Mucosa of stomach (tissue), 1 donor: ENCODE measurements around the gene SAMD5.

Source experiments
- H3K27me3 ChIP-seq: one replicate; pipeline ENCODE4 v1.7.0; 2013; ENCODE audit warnings: mild to moderate bottlenecking, low read length; ENCODE audit not compliant: control insufficient read depth, insufficient read depth
- H3K36me3 ChIP-seq: one replicate; pipeline ENCODE4 v1.7.0; 2013; ENCODE audit warnings: low read length; ENCODE audit not compliant: control insufficient read depth, insufficient read depth
- H3K4me1 ChIP-seq: one replicate; pipeline ENCODE4 v1.7.0; 2013; ENCODE audit warnings: mild to moderate bottlenecking, low read length; ENCODE audit not compliant: control insufficient read depth, insufficient read depth
- H3K4me3 ChIP-seq: one replicate; pipeline ENCODE4 v1.7.0; 2013; ENCODE audit warnings: low read length
- H3K9ac ChIP-seq: one replicate; pipeline ENCODE4 v1.7.0; 2013; ENCODE audit warnings: mild to moderate bottlenecking, low read length, moderate library complexity
- H3K9me3 ChIP-seq: one replicate; pipeline ENCODE4 v1.7.0; 2013; ENCODE audit warnings: mild to moderate bottlenecking, low read length, moderate library complexity; ENCODE audit not compliant: control insufficient read depth
- donor health status: Pancreatic carcinoma.

Gene SAMD5

GRCh38 chr6:147551976-147552375 lies 43.5 kb downstream of the SAMD5 start:
- H3K36me3 ChIP-seq, result no peaks in the 10 kb centered on the region
- no peak overlapping the region for H3K4me3 ChIP-seq
- no peaks in the 10 kb centered on the region for H3K27me3 ChIP-seq
- H3K9me3 ChIP-seq, result no peaks in the 10 kb centered on the region
- no peaks in the 10 kb centered on the region for H3K4me1 ChIP-seq
- no peak overlapping the region for H3K9ac ChIP-seq

- Histone ChIP-seq H3K4me1 (peaks cover 1% of the 10 kb centered on the region), H3K4me3 (no peak overlapping the region), H3K27me3 (no peaks in the 10 kb centered on the region), H3K36me3 (no peaks in the 10 kb centered on the region), H3K9ac (no peak overlapping the region), H3K9me3 (no peaks in the 10 kb centered on the region)
These were observed 44.6 kb downstream of the SAMD5 start for GRCh38 chr6:147553099-147553498.

DNA sequence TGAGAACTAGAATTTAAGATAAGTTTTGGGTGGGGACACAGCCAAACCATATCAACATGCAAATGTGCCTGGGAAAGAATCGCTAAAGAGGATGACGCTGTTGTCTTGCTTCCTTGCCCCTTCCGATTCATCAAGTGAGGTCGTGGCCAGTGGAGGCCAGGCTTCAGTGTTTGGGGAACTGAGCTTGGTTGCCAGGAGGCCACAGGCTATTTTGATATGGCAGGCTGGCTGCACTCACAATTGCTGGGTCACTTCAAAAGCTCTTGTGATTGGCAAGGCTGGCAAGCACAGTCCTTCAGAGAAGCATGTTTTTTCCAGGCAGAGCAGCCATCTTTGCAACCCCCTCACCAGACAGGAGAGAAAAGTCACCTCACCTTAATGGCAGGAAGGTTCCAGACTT lies 45.8 kb downstream of the SAMD5 start:
- H3K27me3 ChIP-seq, result no peaks in the 10 kb centered on the region
- peaks cover 8% of the 10 kb centered on the region for H3K4me1 ChIP-seq
- no peaks in the 10 kb centered on the region for H3K9me3 ChIP-seq
- H3K9ac ChIP-seq, result no peak overlapping the region
- no peaks in the 10 kb centered on the region for H3K36me3 ChIP-seq
- no peak overlapping the region for H3K4me3 ChIP-seq

- Histone ChIP-seq H3K36me3 (no peaks in the 10 kb centered on the region), H3K9me3 (no peaks in the 10 kb centered on the region), H3K9ac (no peak overlapping the region), H3K4me3 (no peak overlapping the region), H3K4me1 (peaks cover 8% of the 10 kb centered on the region), H3K27me3 (no peaks in the 10 kb centered on the region)
These were observed 50.5 kb downstream of the SAMD5 start for GRCh38 chr6:147559006-147559405.

- H3K4me1 ChIP-seq, result peaks cover 8% of the 10 kb centered on the region
- no peaks in the 10 kb centered on the region for H3K9me3 ChIP-seq
- no peak overlapping the region for H3K9ac ChIP-seq
- no peaks in the 10 kb centered on the region for H3K36me3 ChIP-seq
- no peaks in the 10 kb centered on the region for H3K27me3 ChIP-seq
- no peak overlapping the region for H3K4me3 ChIP-seq
These were observed 52.2 kb downstream of the SAMD5 start for GRCh38 chr6:147560670-147561069.

DNA sequence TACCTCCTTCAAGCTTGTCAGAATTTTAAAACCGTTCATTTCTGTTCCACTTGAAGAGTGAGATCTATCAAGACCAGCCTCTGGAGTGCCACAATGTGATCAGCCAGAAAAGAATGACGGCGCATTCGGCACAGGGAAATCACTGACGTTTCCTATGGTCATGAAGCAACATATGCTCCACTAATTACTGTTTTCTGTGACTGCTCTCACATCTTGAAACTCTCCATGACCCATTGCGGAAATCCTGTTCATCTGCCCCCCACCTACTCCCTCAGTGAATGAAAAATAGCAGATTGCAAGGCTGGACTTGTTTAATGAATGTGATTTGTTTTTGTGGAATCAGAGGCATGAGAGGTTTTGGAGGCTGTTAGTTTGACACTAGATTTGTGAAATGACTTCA lies 53.2 kb downstream of the SAMD5 start:
- Histone ChIP-seq H3K9ac (no peak overlapping the region), H3K9me3 (no peaks in the 10 kb centered on the region), H3K4me1 (peaks cover 8% of the 10 kb centered on the region)

DNA sequence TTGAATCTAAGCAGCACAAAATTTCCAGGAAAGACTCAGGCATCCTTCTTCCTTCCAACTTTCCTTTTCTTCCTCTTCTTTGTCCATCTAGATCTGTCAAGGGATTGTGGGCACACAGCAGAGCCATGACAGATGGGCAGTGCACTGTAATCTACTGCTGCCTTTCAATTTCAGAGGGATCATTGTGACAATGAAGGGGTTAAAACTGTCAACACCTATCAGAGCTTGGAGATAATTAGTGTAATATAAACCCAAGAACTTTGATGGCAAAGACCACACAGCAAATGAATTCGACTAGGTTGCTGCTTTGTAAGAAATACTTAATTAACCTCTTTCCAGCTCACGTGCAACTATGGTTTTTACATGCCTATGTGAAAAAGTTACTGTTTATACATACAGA lies 55.0 kb downstream of the SAMD5 start:
- Histone ChIP-seq H3K27me3 (no peaks in the 10 kb centered on the region), H3K4me1 (peaks cover 3% of the 10 kb centered on the region), H3K36me3 (no peaks in the 10 kb centered on the region), H3K9ac (no peak overlapping the region), H3K4me3 (no peak overlapping the region), H3K9me3 (no peaks in the 10 kb centered on the region)

More for the DNA sequence above, 53.2 kb downstream of the SAMD5 start:
- H3K4me3 ChIP-seq, result no peak overlapping the region
- no peaks in the 10 kb centered on the region for H3K27me3 ChIP-seq
- no peaks in the 10 kb centered on the region for H3K36me3 ChIP-seq

DNA sequence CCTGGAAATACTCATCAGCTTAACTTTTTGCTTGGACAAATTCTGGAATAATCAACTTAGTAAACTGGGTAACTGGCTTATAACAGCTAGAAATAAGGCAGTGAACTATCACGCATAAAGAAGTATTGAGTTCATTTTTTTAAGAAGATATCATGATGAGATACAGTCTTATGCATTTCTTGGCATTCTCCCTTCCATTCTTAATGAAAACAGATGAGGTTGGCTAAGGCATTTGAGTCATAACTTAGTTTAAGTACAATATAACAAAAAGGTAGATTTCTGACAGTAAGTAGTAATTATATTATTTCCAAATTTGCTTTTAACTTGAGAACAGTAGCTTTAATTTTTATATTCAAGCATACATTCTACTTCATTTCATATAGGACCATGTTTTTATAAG lies 56.1 kb downstream of the SAMD5 start:
- Histone ChIP-seq H3K27me3 (no peaks in the 10 kb centered on the region), H3K4me3 (no peak overlapping the region), H3K36me3 (no peaks in the 10 kb centered on the region), H3K4me1 (no peaks in the 10 kb centered on the region), H3K9me3 (no peaks in the 10 kb centered on the region), H3K9ac (no peak overlapping the region)

DNA sequence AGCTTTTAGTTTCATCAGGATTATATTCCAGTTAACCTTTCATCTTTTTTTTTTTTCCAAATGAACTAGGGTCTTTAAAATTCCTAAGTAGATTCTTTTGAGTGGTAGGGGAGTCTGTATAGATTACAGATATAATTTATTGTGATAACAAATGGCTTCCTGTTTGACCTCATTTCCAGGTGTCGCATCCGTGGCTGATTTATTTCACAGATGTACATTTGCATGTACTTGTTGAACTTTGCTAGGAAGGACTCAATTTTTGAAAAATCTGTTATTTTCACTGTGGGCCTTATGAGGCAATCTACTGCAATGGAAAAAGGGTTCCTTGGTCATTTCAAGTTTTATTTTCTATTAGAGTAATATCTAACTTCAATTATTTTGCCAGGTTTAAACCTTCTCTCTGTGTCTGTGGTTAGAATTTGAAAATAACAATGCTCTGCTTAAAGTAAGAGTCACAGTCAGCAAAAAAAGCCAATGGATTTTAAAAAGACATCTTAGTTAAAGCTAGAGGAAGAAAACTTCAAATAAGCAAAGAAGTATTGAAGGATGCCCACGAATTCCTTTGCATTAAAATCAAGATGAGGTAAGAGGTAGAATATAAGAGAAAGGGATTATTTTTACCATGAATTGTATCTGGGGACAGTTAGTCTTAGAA lies 57.9 kb downstream of the SAMD5 start:
- H3K36me3 ChIP-seq, result no peaks in the 10 kb centered on the region
- H3K4me3 ChIP-seq, result no peak overlapping the region
- no peaks in the 10 kb centered on the region for H3K4me1 ChIP-seq
- no peaks in the 10 kb centered on the region for H3K27me3 ChIP-seq
- H3K9me3 ChIP-seq, result no peaks in the 10 kb centered on the region
- H3K9ac ChIP-seq, result no peak overlapping the region

DNA sequence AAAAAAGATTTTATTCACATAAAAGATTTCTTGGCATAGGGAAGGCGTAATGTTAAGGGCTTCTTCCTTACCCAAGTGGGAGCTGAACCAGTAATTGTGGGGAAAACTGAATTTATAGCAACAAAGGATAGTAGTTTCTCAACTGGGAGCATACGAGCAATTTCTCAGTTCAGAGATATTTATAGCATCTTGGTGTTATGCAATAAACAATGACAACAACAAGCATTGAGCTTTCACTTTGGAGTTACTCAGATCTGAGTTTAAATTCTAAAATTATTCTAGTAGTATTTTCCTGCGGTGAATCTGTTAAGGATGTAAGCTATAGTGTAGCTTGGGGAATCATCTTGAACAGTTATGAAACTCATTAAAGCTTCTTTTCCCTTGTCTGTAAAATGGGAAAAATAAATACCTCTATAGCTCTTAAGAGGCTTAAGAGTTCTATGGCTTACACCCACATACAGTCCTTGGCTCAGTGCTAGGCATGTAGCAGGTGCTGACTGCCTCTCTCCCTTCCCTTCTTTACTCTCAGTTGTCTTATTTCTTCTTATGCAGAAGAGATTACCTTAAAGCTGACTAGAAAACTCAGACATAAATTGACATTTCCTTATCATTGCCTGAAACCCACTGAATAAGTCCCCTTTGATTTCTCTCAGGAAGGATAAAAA lies 58.8 kb downstream of the SAMD5 start:
- no peak overlapping the region for H3K4me3 ChIP-seq
- no peaks in the 10 kb centered on the region for H3K4me1 ChIP-seq
- H3K27me3 ChIP-seq, result no peaks in the 10 kb centered on the region
- no peaks in the 10 kb centered on the region for H3K9me3 ChIP-seq
- no peaks in the 10 kb centered on the region for H3K36me3 ChIP-seq
- H3K9ac ChIP-seq, result no peak overlapping the region

GRCh38 chr6:147569788-147570187 lies 61.3 kb downstream of the SAMD5 start:
- Histone ChIP-seq H3K36me3 (no peaks in the 10 kb centered on the region), H3K9ac (no peak overlapping the region), H3K4me3 (no peak overlapping the region), H3K4me1 (no peaks in the 10 kb centered on the region), H3K9me3 (no peaks in the 10 kb centered on the region), H3K27me3 (no peaks in the 10 kb centered on the region)

- Histone ChIP-seq H3K27me3 (no peaks in the 10 kb centered on the region), H3K4me3 (no peak overlapping the region), H3K36me3 (no peaks in the 10 kb centered on the region), H3K9ac (no peak overlapping the region), H3K9me3 (no peaks in the 10 kb centered on the region), H3K4me1 (no peaks in the 10 kb centered on the region)
These were observed 62.2 kb downstream of the SAMD5 start for GRCh38 chr6:147570681-147571080.
